HCT116 (cell line): ENCODE results near the gene NFIL3. TPM values are rescaled to one million over a fixed set of nuclear protein-coding genes. Genes with fewer than 3 reads are reported as not detected.

Source experiments
- ATAC-seq: fragments of 200-7000 bp; cut with Tn5 transposase; 2 replicates; pipeline ENCODE4 v1.9.1; 2020; ENCODE audit warnings: mild to moderate bottlenecking, moderate library complexity
- BruUV-seq: library from RNA; stranded (reverse); fragments of 400-500 nt; replicated peaks from 2 replicates; lab custom pipeline; 2021; lab: Mats Ljungman, UMichigan
- CTCF ChIA-PET: fragments of 300-600 bp; sonication (Branson Sonifier 250); formaldehyde crosslinking; loops from one replicate; lab custom pipeline; 2021; ENCODE audit warnings: antibody characterized with exemption; lab: Charles Lee
- POLR2A ChIA-PET: fragments of 300-600, 350-600 bp; sonication (Branson Sonifier 250); formaldehyde crosslinking; loops from one replicate; lab custom pipeline; 2021; ENCODE audit warnings: antibody characterized with exemption; lab: Charles Lee
- RAD21 ChIA-PET, 2 experiments: fragments of 300-600 bp; sonication (Branson Sonifier 250); formaldehyde crosslinking; loops; one replicate each; lab custom pipeline; 2023; ENCODE audit warnings: low total read pairs in 2 of 2; ENCODE audit not compliant: uncharacterized antibody in 2 of 2, unreplicated experiment in 2 of 2, low non-redundant PET in 1 of 2; lab: Charles Lee
- DNase-seq: peaks from one replicate; pipeline ENCODE4 v3.0.0-alpha.2; 2010; ENCODE audit warnings: low read depth, low spot score
- H2AFZ ChIP-seq: fragments of 200-600 bp; shearing (Covaris generic), sonication (generic); 2 replicates; pipeline ENCODE4 v1.6.1; 2017; ENCODE audit warnings: low read depth, mixed run types, mixed read lengths, antibody characterized with exemption, low read length; ENCODE audit not compliant: poor library complexity, severe bottlenecking
- H3K27ac ChIP-seq: 2 replicates; pipeline ENCODE4 v1.5.1; 2012; ENCODE audit warnings: low read depth, low read length
- H3K27me3 ChIP-seq: fragments of 200-600 bp; sonication (generic); 2 replicates; pipeline ENCODE4 v1.6.1; 2016; ENCODE audit warnings: mixed run types, low read length, mixed read lengths; ENCODE audit not compliant: insufficient read depth
- H3K36me3 ChIP-seq, 2 experiments: fragments of 200-500 bp in 1 of 2; fragments of 200-600 bp in 1 of 2; sonication (Bioruptor generic) in 1 of 2; sonication (generic) in 1 of 2; 2 replicates each; pipeline versions ENCODE4 v1.5.1 to v1.6.1; 2014 to 2016; ENCODE audit warnings: low read length in 2 of 2, inconsistent platforms in 1 of 2, mixed read lengths in 1 of 2, mixed run types in 1 of 2; ENCODE audit not compliant: insufficient read depth in 2 of 2, control insufficient read depth in 1 of 2
- H3K4me1 ChIP-seq, 2 experiments: fragments of 200-600 bp in 1 of 2; sonication (generic) in 1 of 2; 2 replicates each; pipeline versions ENCODE4 v1.5.1 to v1.6.1; 2012 to 2017; ENCODE audit warnings: low read length in 2 of 2, inconsistent platforms in 1 of 2, mild to moderate bottlenecking in 1 of 2, mixed read lengths in 1 of 2, mixed run types in 1 of 2, moderate library complexity in 1 of 2; ENCODE audit not compliant: insufficient read depth in 2 of 2, control insufficient read depth in 1 of 2
- H3K4me2 ChIP-seq: fragments of 200-600 bp; sonication (generic); 2 replicates; pipeline ENCODE4 v1.6.1; 2017; ENCODE audit warnings: mixed run types, low read length, mixed read lengths
- H3K4me3 ChIP-seq, 2 experiments: fragments of 200-600 bp in 1 of 2; sonication (generic) in 1 of 2; replicated peaks in 1 of 2; 2 replicates each; pipeline ENCODE4 v1.5.1; 2011 to 2016; ENCODE audit warnings: low read length in 2 of 2, control low read depth in 1 of 2, low read depth in 1 of 2, mild to moderate bottlenecking in 1 of 2, mixed read lengths in 1 of 2, mixed run types in 1 of 2
- H3K79me2 ChIP-seq: fragments of 200-600 bp; sonication (generic); 2 replicates; pipeline ENCODE4 v1.6.1; 2017; ENCODE audit warnings: mild to moderate bottlenecking, mixed run types, low read length, moderate library complexity, mixed read lengths; ENCODE audit not compliant: insufficient read depth
- H3K9ac ChIP-seq: fragments of 200-600 bp; sonication (generic); 2 replicates; pipeline ENCODE4 v1.6.1; 2016; ENCODE audit warnings: low read length, mixed read lengths
- H3K9me2 ChIP-seq: fragments of 200-600 bp; sonication (generic), shearing (Covaris generic); 2 replicates; pipeline ENCODE4 v1.6.1; 2017; ENCODE audit warnings: mixed run types, mild to moderate bottlenecking, moderate library complexity; ENCODE audit not compliant: insufficient read depth
- H3K9me3 ChIP-seq, 2 experiments: fragments of 200-500 bp in 1 of 2; fragments of 200-600 bp in 1 of 2; sonication (Bioruptor generic) in 1 of 2; sonication (generic) in 1 of 2; 2 replicates each; pipeline ENCODE4 v1.6.1; 2014 to 2017; ENCODE audit warnings: low read length in 2 of 2, mixed read lengths in 2 of 2, inconsistent platforms in 1 of 2, low read depth in 1 of 2, mild to moderate bottlenecking in 1 of 2, mixed run types in 1 of 2, moderate library complexity in 1 of 2; ENCODE audit not compliant: control insufficient read depth in 1 of 2, insufficient read depth in 1 of 2
- H4K20me1 ChIP-seq: fragments of 200-600 bp; sonication (generic), shearing (Covaris generic); 2 replicates; pipeline ENCODE4 v1.6.1; 2017; ENCODE audit warnings: mixed run types, mild to moderate bottlenecking, moderate library complexity; ENCODE audit not compliant: insufficient read depth
- CEBPB ChIP-seq: IDR thresholded peaks from 2 replicates; pipeline ENCODE4 v1.6.1; 2012; ENCODE audit warnings: low read depth
- ELF1 ChIP-seq: IDR thresholded peaks from 2 replicates; pipeline ENCODE4 v1.6.1; 2012; ENCODE audit warnings: low read depth, borderline replicate concordance
- EZH2 ChIP-seq: fragments of 200-600 bp; sonication (generic); IDR thresholded peaks from 2 replicates; pipeline ENCODE4 v1.6.1; 2017; ENCODE audit warnings: antibody characterized with exemption, mixed run types
- EZH2phosphoT487 ChIP-seq: fragments of 200-600 bp; IDR thresholded peaks from 2 replicates; pipeline ENCODE4 v1.6.1; 2018; ENCODE audit warnings: antibody characterized with exemption, borderline replicate concordance
- FOSL1 ChIP-seq: IDR thresholded peaks from 2 replicates; pipeline ENCODE4 v1.6.1; 2012; ENCODE audit warnings: low read depth
- RAD21 ChIP-seq: IDR thresholded peaks from 2 replicates; pipeline ENCODE4 v1.6.1; 2012; ENCODE audit warnings: low read depth, mild to moderate bottlenecking
- SRF ChIP-seq: IDR thresholded peaks from 2 replicates; pipeline ENCODE4 v1.6.1; 2012; ENCODE audit warnings: low read depth
- TCF7L2 ChIP-seq: IDR thresholded peaks from 2 replicates; pipeline ENCODE4 v1.7.0; 2011; ENCODE audit warnings: borderline replicate concordance, inconsistent platforms; ENCODE audit not compliant: insufficient read depth, insufficient read length; ENCODE audit errors: extremely low read depth
- ZNF274 ChIP-seq: fragments of 200-500 bp; sonication (Bioruptor generic); IDR thresholded peaks from 2 replicates; pipeline ENCODE4 v1.6.1; 2014; ENCODE audit warnings: mild to moderate bottlenecking, low read depth, low read length, inconsistent platforms
- intact Hi-C: fragments of 100-400 bp; cut with micrococcal nuclease; formaldehyde crosslinking; loops from 2 replicates; pipeline ENCODE4 v1.10.0; 2022
- total RNA-seq: library from RNA; stranded (reverse); gene quantifications from one replicate; pipeline ENCODE4 v1.2.1, GENCODE V29; 2021; ENCODE audit not compliant: unreplicated experiment
- TF ChIP-seq, protein P1 (sequence below): IDR thresholded peaks from 2 replicates; pipeline ENCODE4 v1.6.1; 2012
- TF ChIP-seq, protein P2 (sequence below): IDR thresholded peaks from 2 replicates; pipeline ENCODE4 v1.6.1; 2011; ENCODE audit warnings: mild to moderate bottlenecking, low read length, moderate library complexity; ENCODE audit not compliant: insufficient replicate concordance; ENCODE audit errors: extremely low read depth
- TF ChIP-seq, protein P3 (sequence below), 3 experiments: fragments of 200-600 bp in 1 of 3; sonication (generic) in 1 of 3; IDR thresholded peaks in 2 of 3; conservative IDR thresholded peaks in 1 of 3; 2 replicates each; pipeline ENCODE4 v1.5.1; 2012 to 2017; ENCODE audit warnings: low read depth in 2 of 3, low read length in 2 of 3, antibody characterized with exemption in 1 of 3, borderline replicate concordance in 1 of 3, control low read depth in 1 of 3, mild to moderate bottlenecking in 1 of 3, mixed read lengths in 1 of 3, mixed run types in 1 of 3, moderate library complexity in 1 of 3; ENCODE audit not compliant: insufficient read depth in 1 of 3

The NFIL3 gene
- total RNA-seq, 1 experiment from 2014 or later, result 38.0 TPM

DNA sequence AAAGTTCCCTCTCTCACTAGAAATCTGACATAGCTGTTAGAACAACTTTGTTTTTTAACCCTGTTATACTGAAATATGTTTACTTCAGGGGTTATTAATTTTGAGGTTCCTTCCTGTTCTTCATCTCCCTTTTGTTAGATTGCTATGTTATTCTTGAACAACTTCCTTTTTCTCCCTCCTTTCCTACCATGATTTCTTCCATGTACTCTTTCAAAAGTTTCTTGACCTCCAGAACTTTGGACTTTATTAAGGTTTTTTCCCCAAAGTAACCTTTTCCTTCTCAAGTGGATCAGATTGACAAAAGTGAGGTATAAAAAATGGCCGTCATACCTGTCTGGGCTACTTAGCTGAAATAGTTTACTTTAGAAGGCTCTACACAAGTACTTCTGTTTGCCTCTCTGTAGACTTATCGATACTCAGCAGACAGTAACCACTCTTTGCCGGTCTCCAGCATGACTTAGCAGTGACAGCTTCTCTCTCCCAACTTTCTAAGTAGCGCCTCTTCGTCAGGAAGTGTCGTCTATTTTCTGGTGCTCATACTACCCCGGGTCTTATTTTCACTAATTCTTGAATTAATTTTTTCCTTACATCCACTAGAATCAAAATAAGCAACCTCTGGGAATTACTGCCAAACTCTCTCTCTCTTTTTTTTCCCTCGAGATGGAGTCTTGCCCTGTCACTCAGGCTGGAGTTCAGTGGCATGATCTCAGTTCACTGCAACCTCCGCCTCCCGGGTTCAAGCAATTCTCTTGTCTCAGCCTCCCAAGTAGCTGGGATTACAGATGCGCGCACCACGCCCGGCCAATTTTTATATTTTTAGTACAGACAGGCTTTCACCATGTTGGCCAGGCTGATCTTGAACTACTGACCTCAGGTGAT lies 19.7 kb downstream of the NFIL3 start:
- TF ChIP-seq ZNF274, result no peak
- TF ChIP-seq, all 23 proteins: peak for 0
- no peak overlapping the region for H3K27ac ChIP-seq
- no peaks in the 10 kb centered on the region for H3K9me2 ChIP-seq
- H3K79me2 ChIP-seq, result no peaks in the 10 kb centered on the region
- H3K36me3 ChIP-seq, result peaks cover under 1 to 7% of the 10 kb centered on the region in 2 experiments; a peak in 1 of 4 replicates
- no peaks in the 10 kb centered on the region for H4K20me1 ChIP-seq
- no peak overlapping the region for H3K4me3 ChIP-seq
- RAD21 ChIA-PET, result no interaction called here
- H3K27me3 ChIP-seq, result no peaks in the 10 kb centered on the region
- H3K9me3 ChIP-seq, result no peaks in the 10 kb centered on the region
- intact Hi-C loops, result no loop called here
- no peak overlapping the region for H2AFZ ChIP-seq
- DNase-seq (no peak), ATAC-seq (no peak)
- CTCF ChIA-PET, result no interaction called here
- H3K9ac ChIP-seq, result no peak overlapping the region
- H3K4me2 ChIP-seq, result no peak overlapping the region
- POLR2A ChIA-PET, result interaction anchor here (0.6 kb wide), 1 partner anchor 31 kb away, joined by 4 read pairs; no protein-coding TSS in a partner anchor
- H3K4me1 ChIP-seq, result no peaks in the 10 kb centered on the region
- BruUV-seq, result no TSS peak

DNA sequence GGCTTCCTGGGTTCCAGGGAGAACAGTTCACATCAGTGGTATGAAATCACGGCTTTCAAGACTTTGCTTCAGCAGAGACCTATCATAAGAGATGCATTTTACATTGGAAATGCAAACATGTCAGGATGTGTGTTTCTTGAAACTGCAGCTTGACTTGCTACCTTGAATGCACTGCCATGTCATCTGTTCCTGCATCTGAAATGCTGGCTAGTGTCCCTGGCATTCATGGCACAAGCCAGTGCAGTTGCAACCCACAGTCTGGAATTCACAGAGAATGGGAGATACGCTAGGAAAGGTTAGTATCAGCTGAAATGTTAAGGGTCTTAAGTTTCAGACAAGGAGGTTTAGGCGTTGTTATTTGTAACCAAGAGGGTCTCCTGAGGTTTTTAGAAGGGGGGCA lies 24.7 kb downstream of the NFIL3 start:
- ChIA-PET POLR2A (no interaction called here), RAD21 (no interaction called here), CTCF (no interaction called here)
- Histone ChIP-seq H3K4me3 (no peak overlapping the region), H2AFZ (no peak overlapping the region), H3K9me2 (peaks cover 3% of the 10 kb centered on the region; the same call in 1 of the 2 replicates), H3K4me1 (peaks cover 4 to 14% of the 10 kb centered on the region in 2 experiments; a peak in 2 of 4 replicates), H3K9ac (no peak overlapping the region), H3K4me2 (no peak overlapping the region), H3K36me3 (no peaks in the 10 kb centered on the region), H4K20me1 (no peaks in the 10 kb centered on the region), H3K27ac (no peak overlapping the region), H3K79me2 (no peaks in the 10 kb centered on the region), H3K27me3 (no peaks in the 10 kb centered on the region), H3K9me3 (no peaks in the 10 kb centered on the region)
- ATAC-seq, result no peak
- no peak for DNase-seq
- no TSS peak for BruUV-seq
- intact Hi-C loops, result no loop called here
- TF ChIP-seq, protein P1, sequence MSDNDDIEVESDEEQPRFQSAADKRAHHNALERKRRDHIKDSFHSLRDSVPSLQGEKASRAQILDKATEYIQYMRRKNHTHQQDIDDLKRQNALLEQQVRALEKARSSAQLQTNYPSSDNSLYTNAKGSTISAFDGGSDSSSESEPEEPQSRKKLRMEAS, result no peak
- TF ChIP-seq ZNF274 (no peak), TCF7L2 (no peak), RAD21 (no peak), FOSL1 (no peak), EZH2phosphoT487 (no peak), EZH2 (no peak), CEBPB (no peak), ELF1 (no peak), SRF (no peak)
- TF ChIP-seq, protein P2, sequence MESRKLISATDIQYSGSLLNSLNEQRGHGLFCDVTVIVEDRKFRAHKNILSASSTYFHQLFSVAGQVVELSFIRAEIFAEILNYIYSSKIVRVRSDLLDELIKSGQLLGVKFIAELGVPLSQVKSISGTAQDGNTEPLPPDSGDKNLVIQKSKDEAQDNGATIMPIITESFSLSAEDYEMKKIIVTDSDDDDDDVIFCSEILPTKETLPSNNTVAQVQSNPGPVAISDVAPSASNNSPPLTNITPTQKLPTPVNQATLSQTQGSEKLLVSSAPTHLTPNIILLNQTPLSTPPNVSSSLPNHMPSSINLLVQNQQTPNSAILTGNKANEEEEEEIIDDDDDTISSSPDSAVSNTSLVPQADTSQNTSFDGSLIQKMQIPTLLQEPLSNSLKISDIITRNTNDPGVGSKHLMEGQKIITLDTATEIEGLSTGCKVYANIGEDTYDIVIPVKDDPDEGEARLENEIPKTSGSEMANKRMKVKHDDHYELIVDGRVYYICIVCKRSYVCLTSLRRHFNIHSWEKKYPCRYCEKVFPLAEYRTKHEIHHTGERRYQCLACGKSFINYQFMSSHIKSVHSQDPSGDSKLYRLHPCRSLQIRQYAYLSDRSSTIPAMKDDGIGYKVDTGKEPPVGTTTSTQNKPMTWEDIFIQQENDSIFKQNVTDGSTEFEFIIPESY, result no peak
- TF ChIP-seq, protein P3, sequence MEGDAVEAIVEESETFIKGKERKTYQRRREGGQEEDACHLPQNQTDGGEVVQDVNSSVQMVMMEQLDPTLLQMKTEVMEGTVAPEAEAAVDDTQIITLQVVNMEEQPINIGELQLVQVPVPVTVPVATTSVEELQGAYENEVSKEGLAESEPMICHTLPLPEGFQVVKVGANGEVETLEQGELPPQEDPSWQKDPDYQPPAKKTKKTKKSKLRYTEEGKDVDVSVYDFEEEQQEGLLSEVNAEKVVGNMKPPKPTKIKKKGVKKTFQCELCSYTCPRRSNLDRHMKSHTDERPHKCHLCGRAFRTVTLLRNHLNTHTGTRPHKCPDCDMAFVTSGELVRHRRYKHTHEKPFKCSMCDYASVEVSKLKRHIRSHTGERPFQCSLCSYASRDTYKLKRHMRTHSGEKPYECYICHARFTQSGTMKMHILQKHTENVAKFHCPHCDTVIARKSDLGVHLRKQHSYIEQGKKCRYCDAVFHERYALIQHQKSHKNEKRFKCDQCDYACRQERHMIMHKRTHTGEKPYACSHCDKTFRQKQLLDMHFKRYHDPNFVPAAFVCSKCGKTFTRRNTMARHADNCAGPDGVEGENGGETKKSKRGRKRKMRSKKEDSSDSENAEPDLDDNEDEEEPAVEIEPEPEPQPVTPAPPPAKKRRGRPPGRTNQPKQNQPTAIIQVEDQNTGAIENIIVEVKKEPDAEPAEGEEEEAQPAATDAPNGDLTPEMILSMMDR (IDR thresholded peaks at IDR 0.05 in 2 of 3, conservative IDR thresholded peaks at IDR 0.05 in 1 of 3; ENCODE audit: borderline replicate concordance in 1 of 3, insufficient read depth in 1 of 3, low read depth in 2 of 3, low read length in 2 of 3), result no peak
